ENCODE results near the gene GTF3C4. TPM values are rescaled to one million over a fixed set of nuclear protein-coding genes. Genes with fewer than 3 reads are reported as not detected.

Gene GTF3C4
- total RNA-seq, 2 donors from 2014 or later = 28.5 to 29.3 TPM

DNA sequence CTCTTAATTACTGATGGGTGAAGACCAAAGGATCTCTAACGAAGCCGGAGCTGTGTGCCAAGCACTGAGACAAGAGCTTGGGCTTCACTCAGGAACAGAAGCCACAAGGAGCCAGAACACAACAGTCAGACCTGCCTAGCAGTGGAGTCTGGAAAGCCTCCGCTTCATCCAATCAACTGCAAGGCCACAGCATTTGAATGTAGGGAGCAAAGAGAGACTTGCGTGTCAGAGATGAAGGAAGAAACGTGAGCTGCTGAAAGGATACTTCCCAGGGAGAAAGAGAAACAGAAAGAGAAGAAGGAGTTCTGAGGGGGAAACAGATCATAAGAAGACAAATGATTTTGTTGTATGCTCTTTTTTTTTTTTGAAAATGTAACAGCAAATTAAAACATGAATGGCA is 44.0 kb upstream of the GTF3C4 start:
- Histone ChIP-seq H3K4me3 (ENCODE audit: low read length) (no peak overlapping the region), H3K27ac (ENCODE audit: low read depth, low read length) (no peak overlapping the region), H3K4me1 (ENCODE audit: control insufficient read depth, insufficient read depth, low read length) (no peaks in the 10 kb centered on the region), H3K9ac (ENCODE audit: extremely low read depth, low read length, poor library complexity, severe bottlenecking) (no peak overlapping the region), H3K27me3 (ENCODE audit: control insufficient read depth, insufficient read depth, low read length, poor library complexity, severe bottlenecking) (no peaks in the 10 kb centered on the region), H3K9me3 (ENCODE audit: control insufficient read depth, low read length) (no peaks in the 10 kb centered on the region), H3K36me3 (ENCODE audit: control insufficient read depth, insufficient read depth, low read length) (peaks cover 94% of the 10 kb centered on the region)
- no peak for DNase-seq
- H3K4me1 Mint-ChIP-seq = peaks cover 22% of the 10 kb centered on the region
- H3K36me3 Mint-ChIP-seq (ENCODE audit: low read depth) = peaks cover 79% of the 10 kb centered on the region
- H3K27ac Mint-ChIP-seq = no peak overlapping the region
- TF ChIP-seq, protein P1, sequence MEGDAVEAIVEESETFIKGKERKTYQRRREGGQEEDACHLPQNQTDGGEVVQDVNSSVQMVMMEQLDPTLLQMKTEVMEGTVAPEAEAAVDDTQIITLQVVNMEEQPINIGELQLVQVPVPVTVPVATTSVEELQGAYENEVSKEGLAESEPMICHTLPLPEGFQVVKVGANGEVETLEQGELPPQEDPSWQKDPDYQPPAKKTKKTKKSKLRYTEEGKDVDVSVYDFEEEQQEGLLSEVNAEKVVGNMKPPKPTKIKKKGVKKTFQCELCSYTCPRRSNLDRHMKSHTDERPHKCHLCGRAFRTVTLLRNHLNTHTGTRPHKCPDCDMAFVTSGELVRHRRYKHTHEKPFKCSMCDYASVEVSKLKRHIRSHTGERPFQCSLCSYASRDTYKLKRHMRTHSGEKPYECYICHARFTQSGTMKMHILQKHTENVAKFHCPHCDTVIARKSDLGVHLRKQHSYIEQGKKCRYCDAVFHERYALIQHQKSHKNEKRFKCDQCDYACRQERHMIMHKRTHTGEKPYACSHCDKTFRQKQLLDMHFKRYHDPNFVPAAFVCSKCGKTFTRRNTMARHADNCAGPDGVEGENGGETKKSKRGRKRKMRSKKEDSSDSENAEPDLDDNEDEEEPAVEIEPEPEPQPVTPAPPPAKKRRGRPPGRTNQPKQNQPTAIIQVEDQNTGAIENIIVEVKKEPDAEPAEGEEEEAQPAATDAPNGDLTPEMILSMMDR (conservative IDR thresholded peaks at IDR 0.05) = no peak
- H3K4me3 Mint-ChIP-seq = no peak overlapping the region
- H3K9me3 Mint-ChIP-seq = no peaks in the 10 kb centered on the region
- 93 to 100% methylated on average over 4 to 5 of the region's 5 CpGs for WGBS, 2 experiments (ENCODE audit: insufficient coverage in 1 of 2, insufficient read length in 1 of 2)
- H3K27me3 Mint-ChIP-seq (ENCODE audit: insufficient read depth) = no peaks in the 10 kb centered on the region

DNA sequence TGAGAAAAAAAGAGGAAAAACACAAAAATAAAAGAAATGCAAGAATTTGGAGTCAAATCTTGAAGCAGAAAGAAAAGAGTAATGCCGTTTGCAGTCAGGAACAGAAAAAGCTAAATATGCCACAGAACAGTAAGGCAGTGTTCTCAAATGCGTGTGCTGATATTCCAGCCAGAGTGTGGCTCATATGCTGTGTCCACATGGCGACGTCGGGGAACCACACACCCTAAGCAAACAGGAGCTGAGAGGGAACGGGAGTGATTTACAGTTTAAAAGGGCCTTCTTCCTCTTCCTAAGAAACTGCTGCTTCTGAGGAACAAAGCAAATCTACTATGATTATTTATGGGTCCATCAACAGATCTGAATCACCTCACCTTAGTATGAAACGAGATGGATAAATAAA is 43.2 kb upstream of the GTF3C4 start:
- no peak for DNase-seq
- H3K36me3 Mint-ChIP-seq (ENCODE audit: low read depth) = peaks cover 80% of the 10 kb centered on the region
- Histone ChIP-seq H3K27me3 (ENCODE audit: control insufficient read depth, insufficient read depth, low read length, poor library complexity, severe bottlenecking) (no peaks in the 10 kb centered on the region), H3K9ac (ENCODE audit: extremely low read depth, low read length, poor library complexity, severe bottlenecking) (no peak overlapping the region), H3K27ac (ENCODE audit: low read depth, low read length) (no peak overlapping the region), H3K4me1 (ENCODE audit: control insufficient read depth, insufficient read depth, low read length) (no peaks in the 10 kb centered on the region), H3K4me3 (ENCODE audit: low read length) (no peak overlapping the region), H3K9me3 (ENCODE audit: control insufficient read depth, low read length) (no peaks in the 10 kb centered on the region), H3K36me3 (ENCODE audit: control insufficient read depth, insufficient read depth, low read length) (peaks cover 92% of the 10 kb centered on the region)
- H3K4me3 Mint-ChIP-seq = no peak overlapping the region
- WGBS, 2 experiments (ENCODE audit: insufficient coverage in 1 of 2, insufficient read length in 1 of 2) = 90 to 92% methylated on average over 7 of the region's 7 CpGs
- no peak overlapping the region for H3K27ac Mint-ChIP-seq
- H3K9me3 Mint-ChIP-seq = no peaks in the 10 kb centered on the region
- TF ChIP-seq, protein P1 (conservative IDR thresholded peaks at IDR 0.05) = no peak
- peaks cover 29% of the 10 kb centered on the region for H3K4me1 Mint-ChIP-seq
- H3K27me3 Mint-ChIP-seq (ENCODE audit: insufficient read depth) = no peaks in the 10 kb centered on the region

DNA sequence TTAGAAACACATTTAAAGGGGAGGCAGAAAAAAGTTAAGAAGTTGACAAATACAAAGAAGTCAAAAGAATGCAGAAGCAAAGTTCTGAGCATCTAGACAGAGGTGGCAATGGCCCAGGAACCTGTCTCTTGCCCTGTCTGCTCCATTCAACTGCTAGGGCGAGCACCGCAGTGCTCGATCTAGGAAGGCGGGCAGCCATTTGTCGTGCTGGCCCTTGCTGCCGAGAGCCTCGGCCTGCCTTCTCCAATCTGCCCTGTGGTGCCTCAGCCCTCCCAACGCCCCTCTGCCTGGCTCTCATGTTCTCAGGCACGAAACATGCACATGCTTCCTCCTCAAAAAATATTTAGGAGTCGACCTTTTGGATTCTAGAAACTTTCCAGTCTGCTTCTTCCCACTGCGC is 42.7 kb upstream of the GTF3C4 start:
- H3K27ac ChIP-seq (ENCODE audit: low read depth, low read length) = no peak overlapping the region
- H3K4me3 Mint-ChIP-seq = no peak overlapping the region
- no peaks in the 10 kb centered on the region for H3K9me3 Mint-ChIP-seq
- TF ChIP-seq, protein P1 (conservative IDR thresholded peaks at IDR 0.05) = no peak
- peaks cover 75% of the 10 kb centered on the region for H3K36me3 Mint-ChIP-seq (ENCODE audit: low read depth)
- H3K9ac ChIP-seq (ENCODE audit: extremely low read depth, low read length, poor library complexity, severe bottlenecking) = no peak overlapping the region
- no peaks in the 10 kb centered on the region for H3K27me3 ChIP-seq (ENCODE audit: control insufficient read depth, insufficient read depth, low read length, poor library complexity, severe bottlenecking)
- H3K4me3 ChIP-seq (ENCODE audit: low read length) = no peak overlapping the region
- H3K4me1 Mint-ChIP-seq = peaks cover 34% of the 10 kb centered on the region
- H3K4me1 ChIP-seq (ENCODE audit: control insufficient read depth, insufficient read depth, low read length) = no peaks in the 10 kb centered on the region
- 91 to 95% methylated on average over 10 to 11 of the region's 11 CpGs for WGBS, 2 experiments (ENCODE audit: insufficient coverage in 1 of 2, insufficient read length in 1 of 2)
- H3K27ac Mint-ChIP-seq = no peak overlapping the region
- H3K36me3 ChIP-seq (ENCODE audit: control insufficient read depth, insufficient read depth, low read length) = peaks cover 88% of the 10 kb centered on the region
- no peak for DNase-seq
- H3K27me3 Mint-ChIP-seq (ENCODE audit: insufficient read depth) = no peaks in the 10 kb centered on the region
- H3K9me3 ChIP-seq (ENCODE audit: control insufficient read depth, low read length) = no peaks in the 10 kb centered on the region

All from endodermal cell (in vitro differentiated cells).